Suppressor macrophage treated with lipopolysaccharide for 4 hours (primary cell): ENCODE measurements around the gene CGN.
A peak's percentile ranks its signal among the peaks of the same experiment; 100 is the strongest.

Experiments used
- DNase-seq: peaks from one replicate; pipeline ENCODE4 v3.0.0-alpha.2; 2020

Gene CGN, protein sequence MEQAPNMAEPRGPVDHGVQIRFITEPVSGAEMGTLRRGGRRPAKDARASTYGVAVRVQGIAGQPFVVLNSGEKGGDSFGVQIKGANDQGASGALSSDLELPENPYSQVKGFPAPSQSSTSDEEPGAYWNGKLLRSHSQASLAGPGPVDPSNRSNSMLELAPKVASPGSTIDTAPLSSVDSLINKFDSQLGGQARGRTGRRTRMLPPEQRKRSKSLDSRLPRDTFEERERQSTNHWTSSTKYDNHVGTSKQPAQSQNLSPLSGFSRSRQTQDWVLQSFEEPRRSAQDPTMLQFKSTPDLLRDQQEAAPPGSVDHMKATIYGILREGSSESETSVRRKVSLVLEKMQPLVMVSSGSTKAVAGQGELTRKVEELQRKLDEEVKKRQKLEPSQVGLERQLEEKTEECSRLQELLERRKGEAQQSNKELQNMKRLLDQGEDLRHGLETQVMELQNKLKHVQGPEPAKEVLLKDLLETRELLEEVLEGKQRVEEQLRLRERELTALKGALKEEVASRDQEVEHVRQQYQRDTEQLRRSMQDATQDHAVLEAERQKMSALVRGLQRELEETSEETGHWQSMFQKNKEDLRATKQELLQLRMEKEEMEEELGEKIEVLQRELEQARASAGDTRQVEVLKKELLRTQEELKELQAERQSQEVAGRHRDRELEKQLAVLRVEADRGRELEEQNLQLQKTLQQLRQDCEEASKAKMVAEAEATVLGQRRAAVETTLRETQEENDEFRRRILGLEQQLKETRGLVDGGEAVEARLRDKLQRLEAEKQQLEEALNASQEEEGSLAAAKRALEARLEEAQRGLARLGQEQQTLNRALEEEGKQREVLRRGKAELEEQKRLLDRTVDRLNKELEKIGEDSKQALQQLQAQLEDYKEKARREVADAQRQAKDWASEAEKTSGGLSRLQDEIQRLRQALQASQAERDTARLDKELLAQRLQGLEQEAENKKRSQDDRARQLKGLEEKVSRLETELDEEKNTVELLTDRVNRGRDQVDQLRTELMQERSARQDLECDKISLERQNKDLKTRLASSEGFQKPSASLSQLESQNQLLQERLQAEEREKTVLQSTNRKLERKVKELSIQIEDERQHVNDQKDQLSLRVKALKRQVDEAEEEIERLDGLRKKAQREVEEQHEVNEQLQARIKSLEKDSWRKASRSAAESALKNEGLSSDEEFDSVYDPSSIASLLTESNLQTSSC

DNA sequence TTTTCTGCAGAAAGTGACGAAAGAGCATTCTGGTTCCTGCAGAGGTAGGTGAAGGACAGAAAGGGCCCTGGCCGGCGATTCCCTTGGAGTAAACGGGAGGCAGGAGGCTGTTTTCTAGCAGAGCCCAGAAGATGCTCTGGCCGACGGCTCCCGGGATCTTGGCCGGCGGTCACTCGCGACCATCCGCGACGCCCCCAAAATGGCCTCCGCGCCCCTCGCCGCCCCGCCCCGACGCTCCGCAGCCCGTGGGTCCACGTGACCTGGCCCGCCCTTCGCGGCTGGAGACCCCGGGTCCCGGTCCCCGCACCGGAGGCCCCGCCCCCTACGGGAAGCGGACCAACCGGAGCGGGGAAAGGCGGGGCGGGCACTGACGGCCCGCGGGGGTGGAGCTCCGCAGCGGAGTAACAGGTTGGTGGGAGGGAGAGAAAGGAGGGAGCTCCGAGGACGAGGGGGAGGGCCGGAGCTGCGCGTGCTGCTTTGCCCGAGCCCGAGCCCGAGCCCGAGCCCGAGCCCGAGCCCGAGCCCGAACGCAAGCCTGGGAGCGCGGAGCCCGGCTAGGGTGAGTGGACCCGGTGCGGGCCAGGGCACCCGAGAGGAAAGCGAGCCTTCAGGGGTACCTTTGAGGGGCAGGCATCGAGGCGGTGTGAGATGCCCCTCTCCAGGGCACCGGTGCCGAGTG, at the start of gene CGN:
CGN (plus strand) TSS at position 431 of the 679 bp plus-strand sequence. CDS start 7,133 bp downstream, outside the sequence.
- peak; percentile 63 for DNase-seq

DNA sequence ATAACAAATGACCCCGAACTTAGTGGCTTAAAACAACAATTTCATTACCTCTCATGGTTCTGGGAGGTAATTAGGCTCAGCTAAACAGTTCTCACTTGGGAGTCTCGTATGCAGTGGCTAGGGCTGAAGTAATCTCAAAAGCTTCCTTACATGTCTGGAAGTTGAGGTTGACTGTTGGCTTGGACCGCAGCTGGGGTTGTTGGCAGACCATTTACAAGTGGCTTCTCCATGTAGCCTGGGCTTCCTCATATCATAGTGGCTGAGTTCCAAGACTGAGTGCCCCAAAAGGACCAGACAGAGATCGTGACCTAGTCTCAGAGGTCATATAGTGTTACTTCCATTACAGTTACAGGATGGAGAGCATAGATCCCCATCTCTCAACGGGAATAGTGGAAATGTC, 49.5 kb upstream of the CGN start:
- DNase-seq = no peak

DNA sequence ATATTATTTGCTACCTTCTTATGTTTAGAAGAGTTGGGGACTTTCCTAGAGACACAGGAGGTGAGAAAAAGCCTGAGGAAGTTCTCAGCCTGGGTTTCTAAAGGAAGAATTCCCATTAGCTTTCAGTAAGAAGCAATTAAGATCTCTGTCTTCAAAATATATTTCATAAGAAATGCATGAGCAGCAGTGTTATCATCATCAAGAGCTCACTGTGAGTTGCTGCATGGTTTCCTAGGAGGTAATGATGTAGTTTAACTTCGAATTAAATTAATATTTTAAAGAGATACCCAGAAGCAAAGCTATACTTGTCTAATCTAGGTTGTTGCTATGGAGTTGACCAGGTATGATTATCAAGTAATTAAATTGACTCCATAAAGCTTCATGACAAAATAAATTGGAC, 46.2 kb upstream of the CGN start:
- no peak for DNase-seq

DNA sequence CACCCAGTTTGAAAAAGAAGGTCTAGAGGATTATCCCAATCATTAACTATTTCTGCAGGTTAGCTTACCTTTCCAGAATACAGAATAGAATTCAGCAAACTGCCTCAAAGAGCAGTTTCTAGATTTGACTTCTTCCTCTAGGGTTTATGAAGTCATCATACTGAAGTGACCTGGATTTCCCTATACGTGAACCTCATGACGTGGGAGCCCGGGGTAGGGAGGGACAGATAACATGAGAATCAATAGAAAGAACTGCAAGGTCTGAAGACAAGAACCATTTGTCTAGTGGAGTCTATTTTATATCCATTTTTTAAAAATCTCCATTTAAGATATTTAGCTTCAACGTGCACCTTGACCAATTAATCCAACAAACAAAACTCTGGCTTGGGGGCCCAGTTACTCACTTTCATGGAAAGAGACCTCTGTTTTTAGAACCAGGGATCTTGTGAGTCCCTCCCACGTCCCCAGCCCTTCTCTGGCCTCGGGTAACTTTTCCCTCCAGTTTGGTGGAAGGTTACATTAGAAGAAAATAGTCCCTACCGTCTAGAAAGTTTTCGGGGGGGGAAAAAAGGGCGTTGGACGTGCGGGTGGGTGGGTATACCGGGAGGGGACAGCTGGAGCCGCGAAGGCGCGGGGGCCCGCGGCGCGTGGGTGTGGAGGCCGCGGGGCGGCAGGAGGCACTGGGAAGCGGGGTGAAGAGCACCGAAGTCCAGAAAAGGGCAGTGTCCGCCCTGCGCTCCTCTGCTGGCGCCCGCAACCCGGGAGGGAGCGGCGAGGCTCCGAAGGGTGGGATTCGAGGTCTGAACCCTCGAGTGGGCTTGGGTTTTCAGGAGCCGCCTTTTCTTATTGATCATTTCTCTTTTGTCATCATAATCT, 38.1 kb upstream of the CGN start:
- peak; percentile 51 for DNase-seq

DNA sequence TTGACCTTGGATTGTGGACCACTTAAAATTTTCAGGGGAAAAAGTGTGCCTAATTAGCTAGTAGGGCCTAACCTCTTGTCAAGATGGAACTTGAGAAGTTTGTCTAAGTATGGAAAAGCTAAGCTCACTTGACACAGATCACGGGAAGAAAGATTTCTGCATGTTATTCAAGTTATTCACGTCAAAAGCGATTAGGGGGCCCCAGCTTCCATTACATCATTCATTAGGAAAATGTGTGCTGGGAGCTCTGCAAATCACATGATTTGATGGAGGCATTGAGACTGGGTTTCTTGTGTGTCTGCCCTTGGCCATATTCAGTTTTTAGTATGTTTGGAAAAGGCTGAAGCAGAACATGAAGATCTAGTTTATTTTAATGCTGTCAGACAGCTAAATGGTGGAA, 36.4 kb upstream of the CGN start:
- DNase-seq = no peak

GRCh38 chr1:151475175-151475574, 36.0 kb upstream of the CGN start:
- DNase-seq = no peak

DNA sequence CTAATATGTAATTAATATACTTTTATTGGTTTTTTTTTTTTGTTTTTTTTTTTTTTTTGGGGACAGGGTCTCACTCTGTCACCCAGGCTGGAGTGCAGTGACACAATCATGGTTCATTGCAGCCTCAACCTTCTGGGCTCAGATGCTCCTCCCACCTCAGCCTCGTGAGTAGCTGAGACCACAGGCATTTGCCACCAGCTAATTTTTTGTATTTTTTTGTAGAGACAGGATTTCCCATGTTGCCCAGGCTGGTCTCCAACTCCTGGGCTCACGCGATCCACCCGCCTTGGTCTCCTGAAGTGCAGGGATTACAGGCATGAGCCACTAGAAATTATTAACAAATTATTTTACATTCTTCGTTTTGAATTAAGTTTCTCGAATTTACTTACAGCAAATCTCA, 35.1 kb upstream of the CGN start:
- DNase-seq = no peak

- no peak for DNase-seq
Measured at GRCh38 chr1:151477066-151477465, 34.1 kb upstream of the CGN start.

DNA sequence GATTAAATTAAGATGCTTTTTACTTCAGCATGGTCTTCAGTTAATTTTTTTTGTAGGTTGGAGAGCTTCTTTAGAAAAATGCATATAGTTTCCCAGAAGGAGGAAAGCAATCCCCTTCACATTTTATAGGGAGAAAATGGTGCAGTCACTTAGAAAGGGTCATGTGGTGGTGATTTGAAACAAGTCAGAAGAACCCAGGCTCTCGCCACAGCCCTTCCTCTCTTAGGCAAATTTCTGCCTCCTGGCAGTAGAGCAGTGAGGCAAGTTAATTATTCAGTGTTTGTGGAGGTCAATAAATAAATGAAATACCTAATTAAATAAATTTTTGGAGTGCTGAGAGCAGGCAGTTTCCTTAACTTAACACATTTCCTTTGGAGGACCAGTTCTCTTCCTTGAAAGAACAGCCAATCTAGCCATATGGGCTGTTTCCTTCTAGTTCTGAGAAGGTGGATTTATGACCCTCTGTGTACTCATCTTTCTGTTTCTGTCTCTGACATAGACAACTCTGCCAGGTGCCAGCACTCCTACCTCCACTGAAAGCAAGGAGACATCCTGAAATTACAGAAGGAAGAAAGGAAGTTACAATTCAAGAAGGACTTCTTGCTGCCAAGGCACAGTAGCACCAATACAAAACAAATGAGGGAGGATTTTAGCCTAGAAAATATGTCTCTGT, 32.9 kb upstream of the CGN start:
- no peak for DNase-seq

DNA sequence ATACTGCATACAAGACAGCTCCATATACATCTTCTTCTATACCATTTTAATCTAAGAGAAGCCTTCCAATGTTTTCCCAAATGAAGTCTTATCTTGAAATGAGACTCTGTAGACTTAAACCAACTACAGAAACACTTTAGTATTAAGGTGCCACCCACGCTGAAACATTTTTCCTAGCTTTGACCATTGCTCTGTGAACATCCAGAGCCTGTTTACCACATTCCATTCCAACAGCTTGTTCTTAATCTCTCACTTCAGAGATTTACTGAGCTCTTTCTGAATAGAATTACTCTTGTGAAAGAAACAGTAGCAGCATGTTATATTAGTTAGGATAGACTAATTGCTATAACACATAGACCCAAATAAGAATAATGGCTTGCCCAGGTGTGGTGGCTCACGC, 32.3 kb upstream of the CGN start:
- no peak for DNase-seq

DNA sequence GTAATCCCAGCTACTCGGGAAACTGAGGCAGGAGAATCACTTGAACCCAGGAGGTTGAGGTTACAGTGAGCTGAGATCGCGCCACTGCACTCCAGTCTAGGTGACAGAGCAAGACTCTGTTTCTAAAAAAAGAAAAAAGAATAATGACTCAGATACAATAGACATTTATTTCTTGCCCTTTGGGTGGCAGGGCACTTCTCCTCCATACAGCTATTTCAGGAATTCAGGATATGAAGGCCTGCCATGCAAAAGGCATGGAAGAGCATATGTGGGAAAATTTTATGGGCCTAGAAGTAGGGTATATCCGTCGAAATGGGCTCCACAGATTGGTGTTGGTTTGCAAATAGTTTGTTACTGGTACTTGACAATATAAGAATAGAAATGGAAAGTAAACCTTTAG, 31.7 kb upstream of the CGN start:
- no peak for DNase-seq

DNA sequence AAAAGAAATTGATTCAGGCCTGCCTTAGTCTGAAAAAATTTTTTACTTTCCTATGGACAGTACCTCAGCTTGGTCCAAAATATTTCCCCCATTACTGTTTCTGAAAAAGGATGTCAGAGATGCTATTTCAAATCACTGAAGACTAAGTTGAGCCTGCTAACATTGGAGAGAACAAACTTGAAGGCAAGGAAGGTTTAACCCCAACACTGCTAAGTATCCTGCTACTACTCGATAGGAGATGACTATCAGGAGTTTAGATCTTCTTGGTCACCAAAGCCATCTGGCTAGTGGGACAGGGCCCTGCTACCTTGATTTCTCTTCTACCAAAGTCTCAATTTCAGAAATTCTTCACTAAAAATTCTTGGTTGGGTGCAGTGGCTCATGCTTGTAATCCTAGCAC, 29.2 kb upstream of the CGN start:
- no peak for DNase-seq

DNA sequence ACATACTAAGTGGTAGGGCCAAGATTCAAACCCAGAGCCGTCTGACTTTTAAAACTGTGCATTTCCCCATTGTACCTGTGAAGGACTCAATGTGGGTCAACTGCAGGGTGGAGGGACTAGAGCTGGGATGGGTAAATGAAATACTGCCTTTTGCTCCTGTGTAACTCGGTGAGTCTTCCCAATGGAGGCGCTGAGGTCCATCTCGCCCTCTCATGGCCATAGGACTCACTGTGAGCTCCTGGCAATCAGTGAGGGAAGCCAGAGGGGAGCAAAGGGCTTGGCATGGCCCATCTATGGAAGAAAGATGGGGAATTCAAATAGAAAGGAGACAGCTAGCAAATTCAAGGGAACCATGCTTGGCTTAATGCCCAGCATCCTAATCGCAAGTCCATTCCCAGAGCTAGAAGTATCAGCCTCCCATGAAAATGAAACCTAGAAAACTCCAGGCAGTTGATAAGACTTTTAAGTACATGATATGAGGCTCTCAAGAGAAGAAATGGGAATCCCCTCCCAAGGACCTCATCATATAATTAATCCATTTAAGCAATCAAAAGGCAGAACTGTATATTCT, 25.4 kb upstream of the CGN start:
- no peak for DNase-seq

GRCh38 chr1:151486557-151486956, 24.6 kb upstream of the CGN start:
- no peak for DNase-seq

- DNase-seq = no peak
Measured at GRCh38 chr1:151491641-151492040, 19.5 kb upstream of the CGN start.

DNA sequence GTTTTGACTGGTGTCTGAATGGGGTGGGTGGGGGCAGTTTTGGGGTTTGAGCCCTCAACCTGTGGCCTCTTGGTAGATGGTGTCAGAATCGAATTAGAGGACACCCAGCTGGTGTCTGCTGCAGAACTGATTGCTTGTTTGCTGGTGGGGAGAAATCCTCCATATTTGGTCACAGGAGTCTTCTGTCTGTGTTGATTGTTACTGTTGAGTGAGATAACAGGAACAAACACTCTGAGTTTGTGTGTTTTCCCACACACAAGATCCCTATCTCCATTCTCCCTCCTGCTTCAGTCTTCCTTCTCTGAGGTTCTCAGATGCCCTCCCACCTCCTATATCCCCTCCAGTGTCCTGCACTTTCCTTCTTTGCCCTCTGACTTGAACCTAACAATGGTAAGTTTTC, 19.1 kb upstream of the CGN start:
- DNase-seq = no peak

GRCh38 chr1:151493042-151493441, 18.1 kb upstream of the CGN start:
- no peak for DNase-seq

DNA sequence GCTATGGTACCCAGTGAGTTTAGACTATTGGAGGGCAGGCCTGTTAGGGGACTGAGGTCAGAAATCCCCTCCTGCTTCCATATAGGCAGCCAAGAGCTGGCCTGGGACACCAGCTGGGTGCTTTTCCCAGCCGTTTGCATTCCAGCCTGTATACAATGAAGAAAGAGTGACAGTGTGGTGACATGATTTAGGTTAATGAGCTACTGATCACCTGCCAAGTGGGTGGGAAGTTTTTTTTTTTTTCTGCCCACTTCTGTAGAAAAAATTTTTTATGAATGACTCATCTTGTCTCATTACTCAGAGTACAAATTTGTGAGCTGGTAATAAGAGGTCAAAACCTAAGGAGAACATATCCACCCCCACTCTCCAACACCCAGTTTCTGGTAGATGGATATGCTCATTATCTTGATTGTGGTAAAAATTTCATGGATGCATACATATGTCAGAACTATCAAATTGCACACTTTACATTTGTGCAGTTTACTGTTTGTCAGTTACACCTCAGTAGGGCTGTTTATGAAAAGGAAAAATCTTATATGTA, 16.4 kb upstream of the CGN start:
- DNase-seq = peak; percentile 42

GRCh38 chr1:151495316-151495715, 15.9 kb upstream of the CGN start:
- no peak for DNase-seq

DNA sequence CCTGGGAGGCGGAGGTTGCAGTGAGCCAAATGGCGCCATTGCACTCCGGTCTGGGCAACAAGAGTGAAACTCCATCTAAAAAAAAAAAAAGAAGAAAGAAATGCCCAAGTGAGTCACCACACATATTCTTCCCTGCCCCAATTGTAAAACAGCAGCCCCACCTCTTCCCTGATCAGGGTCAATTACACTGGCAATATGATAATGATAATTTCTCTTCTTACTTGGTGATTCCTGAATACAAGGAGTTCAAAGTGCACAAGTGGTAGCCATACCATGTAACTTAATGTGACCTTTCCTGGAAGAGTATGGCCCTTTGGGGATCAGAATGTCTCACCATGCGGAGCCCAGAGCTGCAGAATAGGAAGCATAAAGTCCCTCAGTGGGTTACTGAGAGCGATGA, 11.8 kb upstream of the CGN start:
- no peak for DNase-seq

GRCh38 chr1:151499930-151500329, 11.3 kb upstream of the CGN start:
- DNase-seq = no peak
